Hepatocyte (in vitro differentiated cells): ENCODE results near the gene LHFPL2. TPM values are rescaled to one million over a fixed set of nuclear protein-coding genes. Genes with fewer than 3 reads are reported as not detected.
A peak's percentile ranks its signal among the peaks of the same experiment; 100 is the strongest.

ENCODE experiments used
- DNase-seq: peaks from one replicate; pipeline ENCODE4 v3.0.0-alpha.2; 2016; ENCODE audit warnings: low spot score
- H2AFZ ChIP-seq: fragments of 200-600 bp; sonication (generic); 2 replicates; pipeline ENCODE4 v1.6.0; 2016; ENCODE audit warnings: antibody characterized with exemption, mild to moderate bottlenecking
- H3K27ac ChIP-seq: fragments of 200-600 bp; sonication (generic); 2 replicates; pipeline ENCODE4 v1.5.1; 2016; ENCODE audit warnings: mild to moderate bottlenecking
- H3K27me3 ChIP-seq: fragments of 200-600 bp; sonication (generic); 2 replicates; pipeline ENCODE4 v1.6.1; 2016
- H3K36me3 ChIP-seq: fragments of 200-600 bp; sonication (generic); replicated peaks from 2 replicates; pipeline ENCODE4 v1.5.1; 2016; ENCODE audit warnings: low read depth; ENCODE audit not compliant: insufficient read depth
- H3K4me1 ChIP-seq: fragments of 200-600 bp; sonication (generic); 2 replicates; pipeline ENCODE4 v1.5.1; 2016; ENCODE audit warnings: mild to moderate bottlenecking, moderate library complexity; ENCODE audit not compliant: insufficient read depth
- H3K4me2 ChIP-seq: fragments of 200-600 bp; sonication (generic); 2 replicates; pipeline ENCODE4 v1.6.0; 2016
- H3K4me3 ChIP-seq: fragments of 200-600 bp; sonication (generic); 2 replicates; pipeline ENCODE4 v1.5.1; 2016; ENCODE audit warnings: mild to moderate bottlenecking
- H3K79me2 ChIP-seq: fragments of 200-600 bp; sonication (generic); 2 replicates; pipeline ENCODE4 v1.6.0; 2017; ENCODE audit warnings: mild to moderate bottlenecking
- H3K9me2 ChIP-seq: fragments of 200-600 bp; sonication (generic); replicated peaks from 2 replicates; pipeline ENCODE4 v1.6.0; 2017; ENCODE audit warnings: mild to moderate bottlenecking; ENCODE audit not compliant: insufficient read depth
- H3K9me3 ChIP-seq: fragments of 200-600 bp; sonication (generic); 2 replicates; pipeline ENCODE4 v1.5.1; 2016; ENCODE audit warnings: low read depth, mild to moderate bottlenecking
- H4K20me1 ChIP-seq: fragments of 200-600 bp; sonication (generic); 2 replicates; pipeline ENCODE4 v1.6.0; 2016; ENCODE audit warnings: mild to moderate bottlenecking; ENCODE audit not compliant: insufficient read depth, poor library complexity, severe bottlenecking
- EZH2 ChIP-seq: fragments of 200-600 bp; sonication (generic); IDR thresholded peaks from 2 replicates; pipeline ENCODE4 v1.6.1; 2016; ENCODE audit warnings: antibody characterized with exemption, mild to moderate bottlenecking, borderline replicate concordance
- EZH2phosphoT487 ChIP-seq: fragments of 200-600 bp; sonication (generic); IDR thresholded peaks from one replicate; pipeline ENCODE4 v1.6.1; 2018; ENCODE audit warnings: antibody characterized with exemption, mild to moderate bottlenecking, low read depth, moderate library complexity; ENCODE audit not compliant: unreplicated experiment, severe bottlenecking
- WGBS: methylation state at CpG from one replicate; pipeline ENCODE4 v1.1.6; 2016; ENCODE audit warnings: low lambda C conversion rate; ENCODE audit errors: missing lambda C conversion rate; 5-methylcytosine and 5-hydroxymethylcytosine counted together
- polyA plus RNA-seq: library from polyadenylated mRNA; unstranded; fragments of >200 nt; fragmentation: Nextera tagmentation; extraction: Ambion mirVana; gene quantifications from 2 replicates; pipeline ENCODE4 v1.2.1, GENCODE V29; 2016
- total RNA-seq: library from RNA; depleted of rRNA; stranded (reverse); fragments of >200 nt; gene quantifications from 2 replicates; pipeline ENCODE4 v1.2.3, GENCODE V29; 2014
- TF ChIP-seq, protein P1 (sequence below): fragments of 200-600 bp; sonication (generic); IDR thresholded peaks from 2 replicates; pipeline ENCODE4 v1.5.1; 2016; ENCODE audit warnings: antibody characterized with exemption, mild to moderate bottlenecking; ENCODE audit not compliant: poor library complexity

LHFPL2 gene
- total and polyA plus RNA-seq, 2 experiments from 2014 or later = 15.6 to 39.9 TPM

DNA sequence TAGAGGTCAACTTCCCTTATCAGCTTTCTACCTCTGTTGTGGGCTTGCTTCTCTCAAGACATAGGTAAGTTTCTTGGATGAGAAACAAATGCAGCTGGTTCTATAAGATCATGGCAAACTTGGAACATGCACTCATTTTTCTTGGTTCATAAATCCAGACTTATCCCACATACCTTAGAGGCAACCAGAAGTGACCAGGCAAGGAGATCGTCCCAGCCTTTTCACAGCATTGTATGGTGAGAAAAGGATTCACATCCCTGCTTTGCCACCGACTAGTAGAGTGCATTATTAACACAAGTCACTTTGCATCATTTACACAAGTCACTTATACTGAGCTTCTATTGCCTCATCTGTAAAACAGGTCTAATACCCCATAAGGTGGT is 35.4 kb downstream of the LHFPL2 start:
- Histone ChIP-seq H3K36me3 (no peaks in the 10 kb centered on the region), H3K4me3 (no peak overlapping the region), H3K9me2 (no peaks in the 10 kb centered on the region), H4K20me1 (no peaks in the 10 kb centered on the region), H3K79me2 (peaks cover 65% of the 10 kb centered on the region), H2AFZ (no peak overlapping the region), H3K9me3 (no peaks in the 10 kb centered on the region), H3K27me3 (no peaks in the 10 kb centered on the region), H3K27ac (no peak overlapping the region), H3K4me2 (no peak overlapping the region), H3K4me1 (peaks cover 21% of the 10 kb centered on the region)
- no peak for TF ChIP-seq EZH2phosphoT487
- TF ChIP-seq EZH2 = no peak
- TF ChIP-seq, protein P1, sequence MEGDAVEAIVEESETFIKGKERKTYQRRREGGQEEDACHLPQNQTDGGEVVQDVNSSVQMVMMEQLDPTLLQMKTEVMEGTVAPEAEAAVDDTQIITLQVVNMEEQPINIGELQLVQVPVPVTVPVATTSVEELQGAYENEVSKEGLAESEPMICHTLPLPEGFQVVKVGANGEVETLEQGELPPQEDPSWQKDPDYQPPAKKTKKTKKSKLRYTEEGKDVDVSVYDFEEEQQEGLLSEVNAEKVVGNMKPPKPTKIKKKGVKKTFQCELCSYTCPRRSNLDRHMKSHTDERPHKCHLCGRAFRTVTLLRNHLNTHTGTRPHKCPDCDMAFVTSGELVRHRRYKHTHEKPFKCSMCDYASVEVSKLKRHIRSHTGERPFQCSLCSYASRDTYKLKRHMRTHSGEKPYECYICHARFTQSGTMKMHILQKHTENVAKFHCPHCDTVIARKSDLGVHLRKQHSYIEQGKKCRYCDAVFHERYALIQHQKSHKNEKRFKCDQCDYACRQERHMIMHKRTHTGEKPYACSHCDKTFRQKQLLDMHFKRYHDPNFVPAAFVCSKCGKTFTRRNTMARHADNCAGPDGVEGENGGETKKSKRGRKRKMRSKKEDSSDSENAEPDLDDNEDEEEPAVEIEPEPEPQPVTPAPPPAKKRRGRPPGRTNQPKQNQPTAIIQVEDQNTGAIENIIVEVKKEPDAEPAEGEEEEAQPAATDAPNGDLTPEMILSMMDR = no peak
- WGBS = 90% methylated on average over 2 of the region's 2 CpGs
- no peak for DNase-seq

DNA sequence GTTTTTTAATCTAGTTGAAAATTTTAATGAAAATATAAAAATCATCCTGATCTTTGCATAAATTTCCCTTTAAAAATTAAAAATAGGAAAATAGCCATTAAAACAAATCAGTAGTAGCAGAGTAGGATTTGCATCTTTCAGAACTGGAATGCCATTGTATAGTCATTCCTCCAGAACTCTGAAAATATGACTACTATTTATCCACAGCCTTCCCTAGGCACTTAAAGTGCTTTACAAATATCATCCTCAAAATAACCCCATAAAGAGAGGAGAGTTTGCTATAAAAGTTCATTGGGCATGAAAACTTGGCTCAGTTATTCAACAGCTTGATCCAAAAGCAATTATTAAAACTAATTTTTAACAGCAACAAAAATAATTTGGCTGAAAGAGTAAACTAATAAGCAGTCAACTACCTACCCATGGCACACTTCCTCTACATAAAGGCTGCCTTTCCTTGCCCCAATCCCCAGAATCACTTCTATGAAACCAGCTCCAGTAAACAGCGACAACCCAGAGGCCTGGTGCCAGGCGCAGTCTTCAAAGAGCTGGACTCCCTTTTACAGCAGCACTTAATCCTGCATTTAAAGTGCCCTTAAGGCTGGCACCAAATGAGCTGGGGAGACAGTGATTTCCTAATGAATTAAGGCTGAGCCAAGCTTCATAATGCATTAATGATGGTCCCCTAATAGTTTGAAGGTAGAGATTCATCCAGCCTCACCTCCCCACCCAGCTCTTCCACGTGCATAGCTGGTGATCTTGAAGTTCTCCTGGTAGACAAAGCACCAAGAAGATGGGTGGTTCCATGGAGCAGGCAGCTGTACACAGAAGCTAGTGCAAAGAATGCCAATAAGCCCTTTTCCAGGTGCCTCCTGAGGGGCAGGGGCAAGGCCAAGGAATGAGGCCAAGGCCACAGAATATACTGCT is 36.1 kb downstream of the LHFPL2 start:
- 74% methylated on average over 3 of the region's 3 CpGs for WGBS
- no peaks in the 10 kb centered on the region for H3K36me3 ChIP-seq
- H3K27me3 ChIP-seq = no peaks in the 10 kb centered on the region
- H3K4me3 ChIP-seq = no peak overlapping the region
- no peaks in the 10 kb centered on the region for H4K20me1 ChIP-seq
- H3K27ac ChIP-seq = no peak overlapping the region
- H3K9me2 ChIP-seq = no peaks in the 10 kb centered on the region
- no peak overlapping the region for H2AFZ ChIP-seq
- no peak overlapping the region for H3K4me2 ChIP-seq
- peaks cover 66% of the 10 kb centered on the region for H3K79me2 ChIP-seq
- no peak for TF ChIP-seq EZH2
- TF ChIP-seq EZH2phosphoT487 = no peak
- TF ChIP-seq, protein P1 = no peak
- H3K4me1 ChIP-seq = peaks cover 27% of the 10 kb centered on the region
- no peaks in the 10 kb centered on the region for H3K9me3 ChIP-seq
- no peak for DNase-seq

DNA sequence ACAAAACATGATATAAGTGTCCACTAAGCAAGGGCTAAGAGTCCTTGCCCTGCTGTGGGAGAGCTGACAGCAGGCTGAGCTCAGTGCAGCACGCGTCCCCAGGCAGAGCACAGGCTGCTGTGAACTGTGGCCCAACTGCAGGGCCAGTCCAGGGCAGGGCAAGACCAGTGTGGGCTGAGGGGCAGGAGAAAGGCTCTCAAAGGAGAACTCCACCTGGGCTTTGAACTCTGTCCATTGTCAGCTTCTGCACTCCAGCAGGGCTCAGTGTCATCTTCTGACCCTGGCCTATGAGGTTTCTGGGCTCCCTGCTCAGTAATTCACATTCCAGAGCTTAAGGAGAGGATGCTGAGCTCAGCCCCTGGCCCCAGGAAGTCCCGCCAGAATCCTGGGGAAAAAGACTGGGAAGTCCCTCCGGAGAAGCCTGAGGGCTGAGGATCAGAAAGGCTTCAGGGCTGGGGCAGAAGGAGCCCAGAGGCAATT is 37.4 kb downstream of the LHFPL2 start:
- TF ChIP-seq, protein P1 = no peak
- TF ChIP-seq EZH2phosphoT487 (no peak), EZH2 (no peak)
- no peaks in the 10 kb centered on the region for H4K20me1 ChIP-seq
- no peaks in the 10 kb centered on the region for H3K9me2 ChIP-seq
- H3K36me3 ChIP-seq = no peaks in the 10 kb centered on the region
- 68% methylated on average over 4 of the region's 4 CpGs for WGBS
- H3K9me3 ChIP-seq = no peaks in the 10 kb centered on the region
- no peaks in the 10 kb centered on the region for H3K27me3 ChIP-seq
- H3K27ac ChIP-seq = peak overlapping the region; percentile 8
- no peak overlapping the region for H3K4me3 ChIP-seq
- no peak overlapping the region for H2AFZ ChIP-seq
- no peak overlapping the region for H3K4me2 ChIP-seq
- peaks cover 66% of the 10 kb centered on the region for H3K79me2 ChIP-seq
- peaks cover 27% of the 10 kb centered on the region for H3K4me1 ChIP-seq
- DNase-seq = peak; percentile 33
